Suprapubic skin (tissue), 4 donors: ENCODE results near the gene JMJD1C.

Experiments
- CTCF ChIP-seq, 2 donors: fragments of 200-600 bp in 1 of 2; fragments of 450-650 bp in 1 of 2; sonication (generic) in 1 of 2; IDR thresholded peaks; one replicate each; pipeline ENCODE4 v1.5.1; 2016 to 2019; ENCODE audit warnings: antibody characterized with exemption in 2 of 2, mild to moderate bottlenecking in 1 of 2, moderate library complexity in 1 of 2
- EP300 ChIP-seq: sonication (generic); formaldehyde crosslinking; IDR thresholded peaks from one replicate; pipeline ENCODE4 v1.6.1; 2017; ENCODE audit warnings: antibody characterized with exemption
- POLR2AphosphoS5 ChIP-seq, 3 donors: sonication (generic); formaldehyde crosslinking; IDR thresholded peaks; one replicate each; pipeline ENCODE4 v1.6.1; 2017; ENCODE audit warnings: antibody characterized with exemption in 3 of 3

GRCh38 chr10:63206997-63207811 is 258.6 kb downstream of the JMJD1C start:
- TF ChIP-seq CTCF (IDR thresholded peaks at IDR 0.05) (no peak), POLR2AphosphoS5 (IDR thresholded peaks at IDR 0.05) (no peak), EP300 (no peak)
